ENCODE measurements around the gene TINAG.

TINAG gene

DNA sequence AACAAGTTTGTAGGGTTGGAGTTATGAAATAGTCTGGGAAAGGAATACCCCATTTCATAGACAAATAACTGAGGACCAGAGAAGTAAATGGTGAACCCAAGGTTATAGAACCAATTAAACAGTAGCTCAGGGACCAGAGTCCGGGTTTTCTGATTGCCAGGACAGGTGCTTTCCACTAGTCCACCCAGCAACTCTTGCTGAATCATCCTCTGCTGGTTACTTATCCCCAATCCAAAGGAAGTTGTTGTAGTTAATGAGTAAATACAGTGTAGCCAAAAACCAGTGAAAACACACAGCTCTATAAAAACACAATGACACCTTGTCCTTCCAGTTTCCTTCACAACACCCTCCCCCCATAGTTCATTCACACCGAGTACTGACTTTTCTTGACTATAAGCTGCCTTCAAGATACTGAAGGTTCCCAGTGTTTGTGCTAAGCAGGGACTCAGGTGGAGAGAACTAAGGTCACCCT lies 766 bp upstream of the TINAG start:
- no peak overlapping the region for H2BK5ac ChIP-seq (ENCODE audit: low read length)
- H3K36me3 ChIP-seq (replicated peaks in 1 of 2; ENCODE audit: control insufficient read depth in 2 of 2, insufficient read depth in 2 of 2, low read length in 2 of 2) = no peaks in the 10 kb centered on the region
- H3K27ac ChIP-seq (replicated peaks; ENCODE audit: low read length) = no peak overlapping the region
- H2AFZ ChIP-seq (ENCODE audit: low read length) = no peak overlapping the region
- no peak overlapping the region for H3K9ac ChIP-seq (ENCODE audit: low read depth, low read length, poor library complexity)
- H3K9me3 ChIP-seq (replicated peaks in 1 of 2; ENCODE audit: control insufficient read depth in 2 of 2, insufficient read depth in 1 of 2, low read depth in 1 of 2, low read length in 2 of 2) = no peaks in the 10 kb centered on the region
- H4K8ac ChIP-seq (ENCODE audit: low read depth, low read length) = no peak overlapping the region
- no peaks in the 10 kb centered on the region for H3K79me1 ChIP-seq (ENCODE audit: low read depth, low read length)
- no peak overlapping the region for H2BK12ac ChIP-seq (ENCODE audit: low read length)
- no peak overlapping the region for H3K18ac ChIP-seq (ENCODE audit: low read length)
- H2BK120ac ChIP-seq (ENCODE audit: low read depth, low read length) = no peak overlapping the region
- no CpG with 5 or more reads among the region's 2 CpGs for whole genome bisulfite sequencing, 2 donors (ENCODE audit: extremely low coverage in 2 of 2, insufficient read length in 2 of 2, insufficient replicate concordance in 1 of 2)
- H3K4me1 ChIP-seq (ENCODE audit: control insufficient read depth in 2 of 2, insufficient read depth in 1 of 2, low read depth in 1 of 2, low read length in 2 of 2) = no peaks in the 10 kb centered on the region
- no peak for DNase-seq (ENCODE audit: low spot score)
- no peak overlapping the region for H3K14ac ChIP-seq (ENCODE audit: low read length)
- H3K4me3 ChIP-seq (ENCODE audit: low read length in 2 of 2) = no peak overlapping the region
- H3K23ac ChIP-seq (ENCODE audit: low read depth, low read length, poor library complexity) = no peak overlapping the region
- H4K91ac ChIP-seq (ENCODE audit: low read depth, low read length, poor library complexity) = no peak overlapping the region
- no peak overlapping the region for H3K4ac ChIP-seq (ENCODE audit: low read length)
- no peak overlapping the region for H2AK5ac ChIP-seq (ENCODE audit: low read depth, low read length)
- H3K4me2 ChIP-seq (ENCODE audit: insufficient read depth, low read length, poor library complexity, severe bottlenecking) = no peak overlapping the region
- no peak overlapping the region for H2BK15ac ChIP-seq (ENCODE audit: low read length)
- H3K27me3 ChIP-seq (ENCODE audit: control insufficient read depth in 3 of 3, insufficient read depth in 3 of 3, low read depth in 1 of 3, low read length in 3 of 3) = no peaks in the 10 kb centered on the region

DNA sequence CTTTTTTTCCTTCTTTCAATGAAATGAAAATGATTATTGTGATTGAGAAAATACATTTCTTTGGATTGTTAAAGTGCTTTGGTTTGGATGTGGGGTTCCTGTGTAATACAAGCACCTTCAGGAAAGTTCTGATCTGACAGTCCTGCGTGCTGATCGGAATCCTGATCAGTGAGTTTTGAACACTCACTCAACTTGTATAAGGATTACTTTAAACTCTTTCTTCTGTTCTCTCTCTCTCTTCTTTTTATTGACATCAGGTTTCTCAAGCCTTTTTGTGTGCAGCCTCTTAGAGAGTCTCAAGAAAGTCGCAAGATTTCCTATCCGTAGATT lies 710 bp downstream of the TINAG start:
- no peak overlapping the region for H2BK5ac ChIP-seq (ENCODE audit: low read length)
- H3K23ac ChIP-seq (ENCODE audit: low read depth, low read length, poor library complexity) = no peak overlapping the region
- H2BK12ac ChIP-seq (ENCODE audit: low read length) = no peak overlapping the region
- no peaks in the 10 kb centered on the region for H3K27me3 ChIP-seq (ENCODE audit: control insufficient read depth in 3 of 3, insufficient read depth in 3 of 3, low read depth in 1 of 3, low read length in 3 of 3)
- H2BK15ac ChIP-seq (ENCODE audit: low read length) = no peak overlapping the region
- no peak overlapping the region for H3K4ac ChIP-seq (ENCODE audit: low read length)
- no peak for DNase-seq (ENCODE audit: low spot score)
- H4K91ac ChIP-seq (ENCODE audit: low read depth, low read length, poor library complexity) = no peak overlapping the region
- no peak overlapping the region for H2AK5ac ChIP-seq (ENCODE audit: low read depth, low read length)
- no peak overlapping the region for H3K9ac ChIP-seq (ENCODE audit: low read depth, low read length, poor library complexity)
- no peak overlapping the region for H3K27ac ChIP-seq (replicated peaks; ENCODE audit: low read length)
- no peak overlapping the region for H3K4me2 ChIP-seq (ENCODE audit: insufficient read depth, low read length, poor library complexity, severe bottlenecking)
- no peaks in the 10 kb centered on the region for H3K4me1 ChIP-seq (ENCODE audit: control insufficient read depth in 2 of 2, insufficient read depth in 1 of 2, low read depth in 1 of 2, low read length in 2 of 2)
- no peak overlapping the region for H3K4me3 ChIP-seq (ENCODE audit: low read length in 2 of 2)
- no peak overlapping the region for H3K14ac ChIP-seq (ENCODE audit: low read length)
- no peak overlapping the region for H2BK120ac ChIP-seq (ENCODE audit: low read depth, low read length)
- no peak overlapping the region for H4K8ac ChIP-seq (ENCODE audit: low read depth, low read length)
- no peaks in the 10 kb centered on the region for H3K36me3 ChIP-seq (replicated peaks in 1 of 2; ENCODE audit: control insufficient read depth in 2 of 2, insufficient read depth in 2 of 2, low read length in 2 of 2)
- H3K18ac ChIP-seq (ENCODE audit: low read length) = no peak overlapping the region
- no peaks in the 10 kb centered on the region for H3K9me3 ChIP-seq (replicated peaks in 1 of 2; ENCODE audit: control insufficient read depth in 2 of 2, insufficient read depth in 1 of 2, low read depth in 1 of 2, low read length in 2 of 2)
- WGBS, 2 donors (ENCODE audit: extremely low coverage in 2 of 2, insufficient read length in 2 of 2, insufficient replicate concordance in 1 of 2) = no CpG with 5 or more reads among the region's 4 CpGs
- H2AFZ ChIP-seq (ENCODE audit: low read length) = no peak overlapping the region
- H3K79me1 ChIP-seq (ENCODE audit: low read depth, low read length) = no peaks in the 10 kb centered on the region

DNA sequence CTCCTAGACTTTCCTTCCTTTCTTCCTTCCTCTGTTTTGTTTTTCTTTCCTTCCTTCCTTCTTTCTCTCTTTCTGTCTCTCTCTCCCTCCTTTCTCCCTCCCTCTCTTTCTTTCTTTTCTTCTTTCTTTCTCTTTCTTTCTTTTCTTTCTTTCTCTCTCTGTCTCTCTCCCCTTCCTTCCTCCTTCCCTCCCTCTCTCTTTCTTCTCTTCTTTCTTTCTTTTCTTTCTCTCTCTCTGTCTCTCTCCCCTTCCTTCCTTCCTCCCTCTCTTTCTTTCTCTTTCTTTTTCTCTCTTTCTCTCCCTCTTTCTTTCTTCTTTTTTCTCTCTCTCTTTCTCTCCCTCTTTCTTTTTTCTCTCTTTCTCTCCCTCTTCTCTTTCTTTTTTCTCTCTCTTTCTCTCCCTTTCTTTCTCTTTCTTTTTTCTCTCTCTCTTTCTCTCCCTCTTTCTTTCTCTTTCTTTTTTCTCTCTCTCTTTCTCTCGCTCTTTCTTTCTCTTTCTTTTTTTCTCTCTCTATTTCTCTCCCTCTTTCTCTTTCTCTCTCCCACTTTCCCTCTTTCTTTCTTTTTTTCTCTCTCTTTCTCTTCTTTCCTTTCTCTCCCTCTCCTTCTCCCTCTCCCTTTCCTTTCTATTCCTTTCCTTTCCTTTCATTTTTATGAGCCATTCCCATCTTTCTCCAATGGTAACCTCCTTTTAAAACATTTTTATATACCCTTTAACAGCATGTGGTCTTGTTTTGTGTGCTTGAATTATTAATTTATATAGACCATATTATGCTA lies 2.3 kb downstream of the TINAG start:
- Histone ChIP-seq H2BK120ac (ENCODE audit: low read depth, low read length) (no peak overlapping the region), H3K18ac (ENCODE audit: low read length) (no peak overlapping the region), H2BK12ac (ENCODE audit: low read length) (no peak overlapping the region), H4K91ac (ENCODE audit: low read depth, low read length, poor library complexity) (no peak overlapping the region), H2BK5ac (ENCODE audit: low read length) (no peak overlapping the region), H3K14ac (ENCODE audit: low read length) (no peak overlapping the region), H4K8ac (ENCODE audit: low read depth, low read length) (no peak overlapping the region), H3K36me3 (replicated peaks in 1 of 2; ENCODE audit: control insufficient read depth in 2 of 2, insufficient read depth in 2 of 2, low read length in 2 of 2) (no peaks in the 10 kb centered on the region), H3K27ac (replicated peaks; ENCODE audit: low read length) (no peak overlapping the region), H3K4me1 (ENCODE audit: control insufficient read depth in 2 of 2, insufficient read depth in 1 of 2, low read depth in 1 of 2, low read length in 2 of 2) (no peaks in the 10 kb centered on the region), H3K27me3 (ENCODE audit: control insufficient read depth in 3 of 3, insufficient read depth in 3 of 3, low read depth in 1 of 3, low read length in 3 of 3) (no peaks in the 10 kb centered on the region), H3K4me3 (ENCODE audit: low read length in 2 of 2) (no peak overlapping the region), H3K23ac (ENCODE audit: low read depth, low read length, poor library complexity) (no peak overlapping the region), H2AK5ac (ENCODE audit: low read depth, low read length) (no peak overlapping the region), H3K9ac (ENCODE audit: low read depth, low read length, poor library complexity) (no peak overlapping the region), H3K4ac (ENCODE audit: low read length) (no peak overlapping the region), H3K9me3 (replicated peaks in 1 of 2; ENCODE audit: control insufficient read depth in 2 of 2, insufficient read depth in 1 of 2, low read depth in 1 of 2, low read length in 2 of 2) (no peaks in the 10 kb centered on the region), H3K4me2 (ENCODE audit: insufficient read depth, low read length, poor library complexity, severe bottlenecking) (no peak overlapping the region), H3K79me1 (ENCODE audit: low read depth, low read length) (no peaks in the 10 kb centered on the region), H2AFZ (ENCODE audit: low read length) (no peak overlapping the region), H2BK15ac (ENCODE audit: low read length) (no peak overlapping the region)
- DNase-seq (ENCODE audit: low spot score) = no peak
- WGBS, 2 donors (ENCODE audit: extremely low coverage in 2 of 2, insufficient read length in 2 of 2, insufficient replicate concordance in 1 of 2) = 100% methylated on average over 1 of the region's 1 CpG; no CpG with 5 or more reads in 1 of the 2 donors

DNA sequence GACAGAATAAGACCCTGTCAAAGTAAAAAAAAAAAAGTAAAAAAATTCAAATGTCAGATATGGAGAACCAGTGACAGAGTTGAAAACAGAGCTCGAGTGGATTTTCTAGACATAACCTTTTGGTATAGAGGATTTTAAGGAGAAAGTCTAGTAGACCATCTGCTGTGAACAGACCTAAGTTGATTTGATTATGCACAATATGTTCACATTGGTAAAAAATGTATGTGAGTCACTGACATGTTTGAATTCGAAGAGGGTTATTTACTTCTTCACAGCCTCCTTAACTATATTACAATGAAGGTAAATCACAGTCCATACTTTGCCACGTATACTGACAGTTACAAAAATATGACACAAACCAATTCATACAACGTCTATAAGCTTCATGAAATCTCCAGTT lies 7.4 kb downstream of the TINAG start:
- Histone ChIP-seq H3K14ac (ENCODE audit: low read length) (no peak overlapping the region), H3K4me3 (ENCODE audit: low read length in 2 of 2) (no peak overlapping the region), H4K8ac (ENCODE audit: low read depth, low read length) (no peak overlapping the region), H3K23ac (ENCODE audit: low read depth, low read length, poor library complexity) (no peak overlapping the region), H3K4me1 (ENCODE audit: control insufficient read depth in 2 of 2, insufficient read depth in 1 of 2, low read depth in 1 of 2, low read length in 2 of 2) (no peaks in the 10 kb centered on the region), H2BK12ac (ENCODE audit: low read length) (no peak overlapping the region), H4K91ac (ENCODE audit: low read depth, low read length, poor library complexity) (no peak overlapping the region), H3K9me3 (replicated peaks in 1 of 2; ENCODE audit: control insufficient read depth in 2 of 2, insufficient read depth in 1 of 2, low read depth in 1 of 2, low read length in 2 of 2) (no peaks in the 10 kb centered on the region), H3K9ac (ENCODE audit: low read depth, low read length, poor library complexity) (no peak overlapping the region), H3K4ac (ENCODE audit: low read length) (no peak overlapping the region), H2BK15ac (ENCODE audit: low read length) (no peak overlapping the region), H2AK5ac (ENCODE audit: low read depth, low read length) (no peak overlapping the region), H3K79me1 (ENCODE audit: low read depth, low read length) (no peaks in the 10 kb centered on the region), H3K4me2 (ENCODE audit: insufficient read depth, low read length, poor library complexity, severe bottlenecking) (no peak overlapping the region), H3K27ac (replicated peaks; ENCODE audit: low read length) (no peak overlapping the region), H2BK120ac (ENCODE audit: low read depth, low read length) (no peak overlapping the region), H2BK5ac (ENCODE audit: low read length) (no peak overlapping the region), H2AFZ (ENCODE audit: low read length) (no peak overlapping the region), H3K27me3 (ENCODE audit: control insufficient read depth in 3 of 3, insufficient read depth in 3 of 3, low read depth in 1 of 3, low read length in 3 of 3) (no peaks in the 10 kb centered on the region), H3K36me3 (replicated peaks in 1 of 2; ENCODE audit: control insufficient read depth in 2 of 2, insufficient read depth in 2 of 2, low read length in 2 of 2) (no peaks in the 10 kb centered on the region), H3K18ac (ENCODE audit: low read length) (no peak overlapping the region)
- no peak for DNase-seq (ENCODE audit: low spot score)
- no CpG with 5 or more reads among the region's 4 CpGs for WGBS, 2 donors (ENCODE audit: extremely low coverage in 2 of 2, insufficient read length in 2 of 2, insufficient replicate concordance in 1 of 2)
